Measurements from ENCODE around the gene ZNF423.

The ZNF423 gene

DNA sequence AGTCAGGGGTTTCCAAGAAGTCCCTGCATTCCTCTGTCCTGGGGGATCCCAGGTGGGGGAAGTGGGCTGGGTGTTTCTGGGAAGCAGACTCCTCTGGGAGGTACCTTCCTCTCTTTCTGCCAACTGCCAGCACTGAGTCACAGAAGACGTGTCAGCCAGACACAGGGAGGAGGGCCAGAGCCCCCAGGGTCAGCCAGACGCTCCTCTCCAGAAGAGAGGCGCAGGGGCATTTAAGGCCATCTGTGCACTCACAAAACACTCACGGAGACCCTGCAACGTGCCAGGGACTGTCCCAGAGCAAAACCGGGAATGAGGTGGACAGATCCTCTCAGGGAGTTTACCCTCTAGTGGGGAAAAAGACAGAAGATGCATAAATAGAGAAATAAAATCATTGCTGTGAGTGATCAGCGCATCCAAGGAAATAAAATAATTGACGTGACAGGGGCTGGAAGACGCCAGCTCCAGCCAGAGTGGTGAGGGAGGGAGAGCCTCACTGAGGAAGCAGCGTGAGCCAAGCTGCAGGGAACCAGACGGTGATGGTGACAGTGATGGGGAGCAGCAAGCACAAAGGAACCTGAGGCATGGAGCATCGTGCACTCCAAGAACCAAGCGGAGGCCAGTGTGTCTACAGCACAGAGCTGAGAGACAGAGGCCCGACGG, 105.4 kb downstream of the ZNF423 start:
- no peak for DNase-seq (ENCODE audit: low spot score)

- DNase-seq (ENCODE audit: low spot score), result no peak
These were observed 106.1 kb downstream of the ZNF423 start for GRCh38 chr16:49749816-49750215.

- no peak for DNase-seq (ENCODE audit: low spot score)
These were observed 107.6 kb downstream of the ZNF423 start for GRCh38 chr16:49748322-49748721.

DNA sequence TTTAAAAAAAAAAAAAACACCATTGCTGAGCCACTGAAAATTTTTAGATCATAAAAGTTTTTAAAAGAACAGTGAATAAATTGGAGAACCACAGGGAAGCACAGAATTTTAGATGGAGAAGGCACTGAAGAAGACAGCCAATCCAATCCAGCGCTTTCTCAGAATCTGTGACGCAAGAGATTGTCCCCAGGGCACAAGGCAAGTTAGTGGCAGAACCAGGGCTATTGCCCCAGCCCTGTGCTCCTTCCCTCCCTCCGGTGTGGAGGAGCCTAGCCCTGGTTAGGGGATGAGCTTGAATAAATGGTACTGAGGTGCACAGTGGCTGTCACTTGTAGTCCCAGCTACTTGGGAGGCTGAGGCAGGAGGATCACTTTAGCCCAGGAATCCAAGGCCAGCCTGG, 108.3 kb downstream of the ZNF423 start:
- no peak for DNase-seq (ENCODE audit: low spot score)

- no peak for DNase-seq (ENCODE audit: low spot score)
These were observed 109.4 kb downstream of the ZNF423 start for GRCh38 chr16:49746545-49746944.

DNA sequence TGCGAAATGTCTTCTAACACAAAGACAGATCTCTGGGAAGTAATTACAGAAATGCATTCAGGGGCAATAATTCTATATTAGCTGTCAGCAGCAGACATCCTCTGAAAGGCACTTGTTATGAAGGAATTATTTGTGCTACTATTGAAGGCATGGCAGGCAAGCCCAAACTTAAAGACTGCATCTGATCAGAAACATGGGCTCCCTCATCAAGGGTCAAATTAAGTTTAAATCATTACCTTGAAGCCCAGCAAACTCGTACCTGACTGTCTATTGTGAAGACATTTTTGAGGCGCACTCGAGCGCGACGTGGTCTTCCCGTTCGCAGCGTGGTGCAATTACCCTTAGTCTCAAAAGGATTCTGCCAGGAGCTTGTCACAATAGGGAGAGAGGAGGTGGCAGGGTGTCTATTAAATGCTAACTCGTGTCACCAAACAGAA, 110.6 kb downstream of the ZNF423 start:
- DNase-seq (ENCODE audit: low spot score), result no peak

- DNase-seq (ENCODE audit: low spot score), result no peak
These were observed 111.4 kb downstream of the ZNF423 start for GRCh38 chr16:49744244-49745220.

DNA sequence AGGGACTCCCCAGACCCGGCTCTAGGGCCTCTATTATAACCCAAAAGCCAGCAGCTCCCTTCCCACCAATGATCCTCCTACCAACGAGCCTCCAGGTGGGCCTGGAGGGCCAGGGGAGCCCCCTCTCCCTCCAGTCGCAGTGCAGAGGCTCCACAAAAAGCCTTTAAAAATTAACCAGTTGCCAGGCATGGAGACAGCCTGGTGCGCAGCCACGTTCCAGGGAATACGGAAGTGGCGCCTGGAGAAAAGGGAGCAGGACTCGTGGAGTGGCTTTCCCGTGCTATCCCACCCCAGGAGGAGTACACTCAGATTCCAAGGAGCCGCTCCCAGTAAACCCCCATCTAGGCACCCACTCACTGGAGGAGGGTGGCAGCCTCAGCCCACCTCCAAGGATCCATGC, 112.3 kb downstream of the ZNF423 start:
- no peak for DNase-seq (ENCODE audit: low spot score)

DNA sequence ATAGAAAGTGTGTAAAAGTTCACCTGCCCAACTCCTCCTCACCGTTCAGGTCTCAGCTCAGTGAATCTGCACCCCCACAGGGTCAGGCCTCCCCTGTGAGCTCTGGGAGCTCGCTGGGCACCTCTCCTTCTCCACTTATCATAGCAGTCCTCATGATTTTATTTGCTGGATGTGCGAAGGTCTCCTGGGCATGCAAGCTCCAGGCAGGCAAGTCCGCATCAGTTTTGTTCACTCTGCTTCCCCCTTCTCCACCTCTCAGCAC, 112.8 kb downstream of the ZNF423 start:
- no peak for DNase-seq (ENCODE audit: low spot score)

GRCh38 chr16:49742428-49743202, 113.3 kb downstream of the ZNF423 start:
- DNase-seq (ENCODE audit: low spot score), result no peak

DNA sequence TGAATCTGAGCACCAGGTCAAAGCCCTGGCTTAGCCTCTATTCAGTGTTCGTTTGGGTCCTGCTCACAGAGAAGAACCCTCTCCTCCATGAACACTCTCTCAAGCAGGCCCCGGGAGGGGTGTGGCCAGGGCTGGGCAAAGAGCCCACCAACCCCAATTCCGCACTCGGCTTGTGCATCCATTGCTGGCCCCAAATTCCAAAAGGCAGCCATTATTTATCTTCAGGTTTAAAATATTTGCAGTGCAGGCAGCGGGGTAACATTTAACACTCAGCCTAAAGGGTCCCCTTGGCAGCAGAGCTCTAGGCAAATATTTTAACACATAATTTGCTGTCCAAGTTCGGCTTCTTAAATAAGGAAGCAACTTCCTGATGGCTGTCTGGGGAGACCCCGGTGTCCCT, 115.7 kb downstream of the ZNF423 start:
- no peak for DNase-seq (ENCODE audit: low spot score)

- no peak for DNase-seq (ENCODE audit: low spot score)
These were observed 116.5 kb downstream of the ZNF423 start for GRCh38 chr16:49739381-49739780.

- no peak for DNase-seq (ENCODE audit: low spot score)
These were observed 117.1 kb downstream of the ZNF423 start for GRCh38 chr16:49738832-49739231.

DNA sequence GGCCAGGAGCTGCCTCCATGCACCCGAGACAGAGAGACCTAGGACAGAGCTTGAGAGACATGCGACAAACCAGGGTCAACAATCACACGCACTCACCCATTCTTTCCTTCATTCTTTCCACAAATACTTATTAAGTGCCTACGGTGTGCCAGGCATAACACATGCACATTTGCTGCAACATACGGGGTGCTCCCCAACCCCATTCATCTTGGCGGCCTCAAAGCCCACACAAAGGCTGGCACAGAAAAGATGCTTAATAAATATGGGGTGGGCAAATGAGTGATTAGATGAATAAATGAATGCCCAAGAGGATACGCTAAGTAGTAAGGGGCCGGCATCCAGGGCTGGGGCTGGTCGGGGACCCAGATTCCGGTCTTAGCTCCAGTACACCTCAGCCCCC, 117.9 kb downstream of the ZNF423 start:
- DNase-seq (ENCODE audit: low spot score), result no peak

DNA sequence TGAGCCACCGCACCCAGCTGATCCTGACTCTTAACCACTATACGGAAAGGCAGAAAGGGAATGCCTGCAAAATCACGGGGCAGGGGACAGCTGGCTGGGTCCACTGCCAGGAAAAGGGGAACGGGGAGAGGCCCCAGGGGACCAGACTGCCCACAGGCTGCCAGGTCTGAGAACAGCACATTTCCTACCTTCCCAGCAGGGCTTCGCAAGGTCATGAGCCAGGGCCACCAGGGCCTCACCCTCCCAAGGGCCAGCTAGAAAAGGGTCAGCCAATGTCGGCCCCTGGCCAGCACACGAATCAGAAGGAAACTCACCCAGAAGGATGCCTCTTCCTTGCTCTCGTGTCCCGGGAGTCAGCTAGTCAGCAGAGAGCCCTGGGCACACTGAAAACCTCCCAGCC, 118.4 kb downstream of the ZNF423 start:
- DNase-seq (ENCODE audit: low spot score), result no peak

- no peak for DNase-seq (ENCODE audit: low spot score)
These were observed 121.6 kb downstream of the ZNF423 start for GRCh38 chr16:49734331-49734730.

- no peak for DNase-seq (ENCODE audit: low spot score)
These were observed 122.5 kb downstream of the ZNF423 start for GRCh38 chr16:49733313-49734009.

DNA sequence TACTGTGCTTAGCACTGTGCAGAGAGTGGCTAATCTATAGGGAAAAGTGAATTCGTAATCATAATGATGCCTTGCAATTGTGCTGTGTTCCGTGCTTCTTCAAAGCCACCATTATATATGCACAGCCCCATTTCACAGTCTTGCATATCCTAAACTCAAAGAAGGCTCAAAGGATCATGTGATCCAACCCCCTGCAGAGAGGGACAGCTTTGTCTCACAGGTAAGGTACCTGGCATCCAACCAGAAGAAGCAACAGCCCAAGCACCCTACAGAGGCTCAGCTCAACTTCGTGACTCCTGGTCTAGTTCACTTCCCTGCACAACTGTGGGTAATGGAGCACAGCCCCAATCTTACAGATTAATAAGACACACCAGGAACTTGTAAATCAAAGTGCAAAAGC, 124.0 kb downstream of the ZNF423 start:
- DNase-seq (ENCODE audit: low spot score), result no peak

GRCh38 chr16:49730772-49731171, 125.1 kb downstream of the ZNF423 start:
- DNase-seq (ENCODE audit: low spot score), result no peak

DNA sequence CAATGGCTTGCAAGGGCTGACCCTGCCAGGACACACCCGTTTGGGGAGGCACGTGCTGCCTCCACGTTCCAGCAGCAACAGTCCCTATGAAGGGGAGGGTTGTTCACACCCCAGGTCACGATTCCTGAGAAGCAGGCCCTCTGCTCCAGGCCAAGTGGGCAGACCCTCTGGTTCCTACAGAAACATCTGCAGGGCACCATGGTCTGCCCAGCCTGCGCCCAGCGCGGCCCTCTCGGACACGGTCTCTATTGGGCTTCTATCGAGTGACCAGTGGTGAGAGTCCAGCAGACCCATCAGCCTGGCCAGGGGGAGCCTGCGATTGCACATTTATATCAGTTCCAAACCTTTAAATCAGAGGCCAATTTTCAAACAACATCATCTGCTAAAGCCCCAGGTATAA, 128.3 kb downstream of the ZNF423 start:
- DNase-seq (ENCODE audit: low spot score), result no peak

- no peak for DNase-seq (ENCODE audit: low spot score)
These were observed 129.8 kb downstream of the ZNF423 start for GRCh38 chr16:49726155-49726554.

- no peak for DNase-seq (ENCODE audit: low spot score)
These were observed 130.3 kb downstream of the ZNF423 start for GRCh38 chr16:49725651-49726050.
